A673 (cell line): Measurements from ENCODE around the gene RNF220. TPM values are rescaled to one million over a fixed set of nuclear protein-coding genes. Genes with fewer than 3 reads are reported as not detected.

Experiments
- BruUV-seq: library from RNA; stranded (reverse); fragments of 400-500 nt; replicated peaks from 2 replicates; lab custom pipeline; 2021; lab: Mats Ljungman, UMichigan
- CTCF ChIA-PET: fragments of 300-600 bp; sonication (Branson Sonifier 250); formaldehyde crosslinking; loops from one replicate; lab custom pipeline; 2022; ENCODE audit warnings: antibody characterized with exemption; lab: Charles Lee
- POLR2A ChIA-PET: fragments of 300-600 bp; sonication (Branson Sonifier 250); formaldehyde crosslinking; loops from one replicate; lab custom pipeline; 2022; ENCODE audit warnings: antibody characterized with exemption; ENCODE audit not compliant: low non-redundant PET; lab: Charles Lee
- DNase-seq: peaks from one replicate; pipeline ENCODE4 v3.0.0-alpha.2; 2015; ENCODE audit warnings: low spot score
- H3K27ac ChIP-seq: fragments of 200-600 bp; sonication (generic); 2 replicates; pipeline ENCODE4 v1.5.1; 2016; ENCODE audit warnings: mixed run types, low read depth, mild to moderate bottlenecking, mixed read lengths, antibody characterized with exemption, low read length; ENCODE audit not compliant: poor library complexity, severe bottlenecking
- H3K27me3 ChIP-seq: fragments of 200-600 bp; sonication (generic); replicated peaks from 2 replicates; pipeline ENCODE4 v1.6.1; 2017; ENCODE audit warnings: mixed run types, low read depth, mild to moderate bottlenecking, mixed read lengths, antibody characterized with exemption, low read length; ENCODE audit not compliant: insufficient read depth, poor library complexity
- H3K36me3 ChIP-seq: fragments of 200-600 bp; sonication (generic); 2 replicates; pipeline ENCODE4 v1.6.1; 2016; ENCODE audit warnings: mixed run types, mild to moderate bottlenecking, mixed read lengths, antibody characterized with exemption, low read length; ENCODE audit not compliant: insufficient read depth, poor library complexity, severe bottlenecking
- H3K4me1 ChIP-seq: fragments of 200-600 bp; sonication (generic); 2 replicates; pipeline ENCODE4 v1.6.1; 2017; ENCODE audit warnings: mixed run types, mild to moderate bottlenecking, mixed read lengths, antibody characterized with exemption, low read length; ENCODE audit not compliant: insufficient read depth, poor library complexity, severe bottlenecking
- H3K4me3 ChIP-seq: fragments of 200-600 bp; sonication (generic); 2 replicates; pipeline ENCODE4 v1.5.1; 2016; ENCODE audit warnings: low read depth, mixed run types, mild to moderate bottlenecking, mixed read lengths, low read length; ENCODE audit not compliant: poor library complexity, severe bottlenecking
- H3K9me3 ChIP-seq: fragments of 200-600 bp; sonication (generic); 2 replicates; pipeline ENCODE4 v1.6.1; 2016; ENCODE audit warnings: mixed run types, low read depth, mild to moderate bottlenecking, mixed read lengths, antibody characterized with exemption, low read length; ENCODE audit not compliant: poor library complexity, severe bottlenecking
- CTCF ChIP-seq: fragments of 300-800, 200-600 bp; sonication (generic); conservative IDR thresholded peaks from 2 replicates; pipeline ENCODE4 v1.5.1; 2017; ENCODE audit warnings: low read depth, mild to moderate bottlenecking, antibody characterized with exemption, low read length, moderate library complexity, mixed read lengths
- EZH2 ChIP-seq: fragments of 200-600 bp; sonication (generic); IDR thresholded peaks from 2 replicates; pipeline ENCODE4 v1.6.1; 2017; ENCODE audit warnings: borderline replicate concordance, low read depth, mild to moderate bottlenecking, mixed read lengths, antibody characterized with exemption, low read length; ENCODE audit not compliant: poor library complexity, severe bottlenecking
- intact Hi-C: fragments of 100-400 bp; cut with micrococcal nuclease; formaldehyde crosslinking; loops from one replicate; pipeline ENCODE4 v1.10.0; 2022; ENCODE audit not compliant: unreplicated experiment
- total RNA-seq: library from RNA; stranded (reverse); gene quantifications from 2 replicates; pipeline ENCODE4 v1.2.3, GENCODE V29; 2021

Gene RNF220
- total RNA-seq, 1 experiment from 2014 or later = 80.6 TPM

GRCh38 chr1:44609768-44610526, 204.9 kb downstream of the RNF220 start:
- no peak overlapping the region for H3K27ac ChIP-seq
- no peak for TF ChIP-seq EZH2
- TF ChIP-seq CTCF = 0 out of 2 replicates have a peak, but pooled peaks have one; percentile 5
- CTCF ChIA-PET = interaction anchor here (1.0 kb wide), 1 partner anchor 43 kb away, joined by 3 read pairs; no protein-coding TSS in a partner anchor
- H3K27me3 ChIP-seq = no peaks in the 10 kb centered on the region
- no peaks in the 10 kb centered on the region for H3K9me3 ChIP-seq
- intact Hi-C loops = loop anchor here (2.0 kb wide), 1 partner anchor 43 kb away; no protein-coding TSS in a partner anchor
- H3K4me3 ChIP-seq = no peak overlapping the region
- no peak for DNase-seq
- POLR2A ChIA-PET = no interaction called here
- peaks cover 6% of the 10 kb centered on the region for H3K4me1 ChIP-seq
- H3K36me3 ChIP-seq = no peaks in the 10 kb centered on the region
- no TSS peak for BruUV-seq

DNA sequence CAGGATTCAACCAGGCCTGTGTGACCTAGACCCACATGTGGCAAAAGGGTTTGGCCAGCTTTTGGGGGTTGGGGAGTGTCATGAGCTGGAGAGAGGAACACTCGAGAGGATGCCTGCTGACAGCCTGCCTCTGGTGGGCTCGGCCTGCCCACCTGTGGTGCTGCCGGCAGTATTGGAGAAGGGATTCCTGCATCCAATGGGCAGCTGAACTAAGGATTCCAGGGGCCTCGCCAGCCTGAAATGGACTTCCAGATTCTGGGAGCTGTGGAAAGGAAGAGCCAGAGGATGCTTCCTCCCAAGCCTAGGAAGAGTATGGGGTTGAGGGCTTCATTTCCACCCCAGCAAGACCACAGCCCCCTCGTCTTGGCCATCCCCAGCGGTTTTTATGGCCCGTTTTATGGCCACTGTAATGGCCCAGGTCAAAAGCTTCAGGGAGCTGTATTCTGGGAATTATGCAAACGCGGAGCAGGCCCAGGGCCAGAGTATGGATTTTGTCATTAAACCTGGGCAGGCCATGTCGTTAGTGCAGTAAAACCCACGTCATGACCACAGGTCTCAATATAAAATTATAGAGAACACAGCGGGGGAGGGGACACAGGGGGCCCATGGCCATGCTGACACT, 205.6 kb downstream of the RNF220 start:
- Histone ChIP-seq H3K4me3 (no peak overlapping the region), H3K36me3 (no peaks in the 10 kb centered on the region), H3K4me1 (peaks cover 6% of the 10 kb centered on the region), H3K27ac (no peak overlapping the region), H3K27me3 (no peaks in the 10 kb centered on the region), H3K9me3 (no peaks in the 10 kb centered on the region)
- ChIA-PET POLR2A (no interaction called here), CTCF (no interaction called here)
- no peak for DNase-seq
- TF ChIP-seq CTCF (no peak), EZH2 (no peak)
- intact Hi-C loops = no loop called here
- BruUV-seq = no TSS peak

- ChIA-PET POLR2A (no interaction called here), CTCF (no interaction called here)
- no TSS peak for BruUV-seq
- Histone ChIP-seq H3K27ac (no peak overlapping the region), H3K27me3 (peaks cover 2% of the 10 kb centered on the region), H3K4me1 (no peaks in the 10 kb centered on the region), H3K36me3 (no peaks in the 10 kb centered on the region), H3K4me3 (no peak overlapping the region), H3K9me3 (no peaks in the 10 kb centered on the region)
- intact Hi-C loops = no loop called here
- TF ChIP-seq CTCF = no peak
- TF ChIP-seq EZH2 = no peak
- no peak for DNase-seq
These were observed 206.4 kb downstream of the RNF220 start for GRCh38 chr1:44611419-44611818.
